Medulla oblongata (tissue), 1 donor: Measurements from ENCODE around the gene SLC22A25.
"Not testable (repeated sequence)": the region's sequence is repeated elsewhere in the genome, so short reads cannot be mapped to it uniquely, and the experiment has no call there.

Source experiments
- DNase-seq: peaks from one replicate; pipeline ENCODE4 v3.0.0-alpha.2; 2015; ENCODE audit errors: extremely low spot score

Gene SLC22A25

GRCh38 chr11:63235471-63236461 is 7.6 kb downstream of the SLC22A25 start:
- DNase-seq, result not testable (repeated sequence)

- no peak for DNase-seq
Measured at GRCh38 chr11:63229815-63230214, 13.6 kb downstream of the SLC22A25 start.

GRCh38 chr11:63227521-63228107 is 15.8 kb downstream of the SLC22A25 start:
- DNase-seq, result no peak

GRCh38 chr11:63226488-63227114 is 16.8 kb downstream of the SLC22A25 start:
- no peak for DNase-seq

- DNase-seq, result no peak
Measured at GRCh38 chr11:63214093-63214492, 29.3 kb downstream of the SLC22A25 start.

GRCh38 chr11:63212742-63213141 is 30.7 kb downstream of the SLC22A25 start:
- DNase-seq, result no peak

- no peak for DNase-seq
Measured at GRCh38 chr11:63210111-63210510, 33.3 kb downstream of the SLC22A25 start.
